Fibroblast of pulmonary artery (primary cell): Measurements from ENCODE around the gene ABTB2.

Source experiments
- DNase-seq: peaks from one replicate; pipeline ENCODE4 v3.0.0-alpha.2; 2010; ENCODE audit warnings: low read depth
- H3K4me3 ChIP-seq: replicated peaks from 2 replicates; pipeline ENCODE4 v1.5.1; 2011; ENCODE audit warnings: low read depth, mild to moderate bottlenecking, control low read depth, low read length, moderate library complexity
- TF ChIP-seq, protein P1 (sequence below): IDR thresholded peaks from 2 replicates; pipeline ENCODE4 v1.5.1; 2011; ENCODE audit warnings: mild to moderate bottlenecking, control low read depth, low read length, inconsistent platforms; ENCODE audit errors: missing control alignments

Gene ABTB2

GRCh38 chr11:34238533-34238932, 119.3 kb downstream of the ABTB2 start:
- TF ChIP-seq, protein P1, sequence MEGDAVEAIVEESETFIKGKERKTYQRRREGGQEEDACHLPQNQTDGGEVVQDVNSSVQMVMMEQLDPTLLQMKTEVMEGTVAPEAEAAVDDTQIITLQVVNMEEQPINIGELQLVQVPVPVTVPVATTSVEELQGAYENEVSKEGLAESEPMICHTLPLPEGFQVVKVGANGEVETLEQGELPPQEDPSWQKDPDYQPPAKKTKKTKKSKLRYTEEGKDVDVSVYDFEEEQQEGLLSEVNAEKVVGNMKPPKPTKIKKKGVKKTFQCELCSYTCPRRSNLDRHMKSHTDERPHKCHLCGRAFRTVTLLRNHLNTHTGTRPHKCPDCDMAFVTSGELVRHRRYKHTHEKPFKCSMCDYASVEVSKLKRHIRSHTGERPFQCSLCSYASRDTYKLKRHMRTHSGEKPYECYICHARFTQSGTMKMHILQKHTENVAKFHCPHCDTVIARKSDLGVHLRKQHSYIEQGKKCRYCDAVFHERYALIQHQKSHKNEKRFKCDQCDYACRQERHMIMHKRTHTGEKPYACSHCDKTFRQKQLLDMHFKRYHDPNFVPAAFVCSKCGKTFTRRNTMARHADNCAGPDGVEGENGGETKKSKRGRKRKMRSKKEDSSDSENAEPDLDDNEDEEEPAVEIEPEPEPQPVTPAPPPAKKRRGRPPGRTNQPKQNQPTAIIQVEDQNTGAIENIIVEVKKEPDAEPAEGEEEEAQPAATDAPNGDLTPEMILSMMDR, result no peak
- no peak overlapping the region for H3K4me3 ChIP-seq
- peak; percentile 87 for DNase-seq

DNA sequence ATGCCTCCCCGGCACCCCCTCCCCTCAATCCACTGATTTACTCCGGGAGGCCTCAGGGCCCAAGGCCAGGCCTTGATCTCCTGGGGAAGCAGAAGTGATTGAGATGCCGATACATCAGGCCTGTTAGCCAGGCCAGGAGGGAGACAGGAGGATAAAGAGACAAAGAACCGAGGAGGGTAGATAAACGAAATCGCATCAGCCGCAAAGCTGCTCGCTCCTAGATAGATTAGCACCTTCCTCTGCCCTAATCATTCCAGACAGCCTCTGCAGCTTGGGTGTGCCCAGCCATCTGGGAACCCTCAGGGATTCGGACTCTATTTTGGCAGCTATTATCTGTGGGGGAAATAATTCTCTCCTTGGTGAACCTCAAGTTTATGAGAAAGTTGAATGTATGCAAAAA, 121.2 kb downstream of the ABTB2 start:
- TF ChIP-seq, protein P1, result no peak
- no peak for DNase-seq
- H3K4me3 ChIP-seq, result no peak overlapping the region

- no peak for DNase-seq
- TF ChIP-seq, protein P1, result no peak
Measured at GRCh38 chr11:34235591-34236071, 122.2 kb downstream of the ABTB2 start.

DNA sequence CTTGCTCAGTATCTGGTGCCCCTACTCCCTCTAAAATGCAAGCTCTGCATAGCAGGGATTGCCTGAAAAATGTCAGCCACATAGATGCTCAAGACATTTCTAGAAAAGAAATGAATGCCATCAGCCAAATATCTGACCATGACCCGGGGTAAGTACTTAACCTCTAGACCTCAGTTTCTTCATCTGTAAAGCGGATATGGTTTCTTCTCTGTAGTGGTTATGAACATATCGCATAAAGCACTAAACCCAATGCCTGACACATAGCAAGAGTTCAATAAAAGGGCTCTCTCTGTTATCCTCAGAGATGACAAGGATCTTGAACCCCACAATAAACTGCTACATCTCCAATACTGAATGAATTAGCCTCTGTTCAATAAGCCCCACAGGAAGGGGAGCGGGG, 122.6 kb downstream of the ABTB2 start:
- DNase-seq, result no peak
- TF ChIP-seq, protein P1, result no peak
- H3K4me3 ChIP-seq, result no peak overlapping the region

More at GRCh38 chr11:34235591-34236071, 122.2 kb downstream of the ABTB2 start:
- no peak overlapping the region for H3K4me3 ChIP-seq

- peak; percentile 75 for DNase-seq
Measured at GRCh38 chr11:34234086-34234740, 123.6 kb downstream of the ABTB2 start.

DNA sequence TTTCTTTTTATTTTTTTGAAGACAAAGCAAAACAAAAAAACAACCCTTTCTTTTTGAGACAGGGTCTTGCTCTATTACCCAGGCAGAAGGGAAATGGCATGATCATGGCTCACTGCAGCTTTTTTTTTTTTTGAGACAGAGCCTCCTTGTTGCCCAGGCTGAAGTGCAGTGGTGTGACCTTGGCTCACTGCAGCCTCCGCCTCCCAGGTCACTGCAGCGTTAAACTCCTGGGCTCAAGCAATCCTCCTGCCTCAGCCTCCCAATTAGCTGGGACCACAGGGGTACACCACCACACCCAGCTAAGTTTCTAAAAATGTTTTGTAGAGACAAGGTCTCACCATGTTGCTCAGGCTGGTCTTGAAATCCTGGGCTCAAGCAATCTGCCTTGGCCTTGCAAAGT, 124.6 kb downstream of the ABTB2 start:
- TF ChIP-seq, protein P1, result no peak
- H3K4me3 ChIP-seq, result no peak overlapping the region
- DNase-seq, result no peak

More at GRCh38 chr11:34234086-34234740, 123.6 kb downstream of the ABTB2 start:
- TF ChIP-seq, protein P1, result no peak
- H3K4me3 ChIP-seq, result no peak overlapping the region

DNA sequence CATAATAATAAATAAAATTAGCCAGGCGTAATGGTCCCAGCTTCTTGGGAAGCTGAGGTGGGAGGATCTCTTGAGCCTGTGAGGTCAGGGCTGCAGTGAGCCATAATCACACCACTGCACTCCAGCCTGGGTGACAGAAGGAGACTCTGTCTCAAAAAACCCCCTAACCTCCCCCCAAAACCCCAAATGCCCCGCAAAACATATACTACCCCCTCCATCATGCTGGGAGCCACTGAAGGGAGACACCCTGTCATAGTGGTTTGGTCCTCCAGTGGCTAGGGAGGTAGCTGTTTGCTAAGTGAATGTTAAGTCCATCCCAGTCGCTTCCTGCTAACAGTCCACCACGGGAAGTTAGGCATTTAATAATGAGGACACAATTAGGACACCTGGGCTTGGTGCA, 125.0 kb downstream of the ABTB2 start:
- TF ChIP-seq, protein P1, result no peak
- DNase-seq, result no peak
- no peak overlapping the region for H3K4me3 ChIP-seq
